Mammary epithelial cell (primary cell): ENCODE data around the gene CCNI2.
"Not testable (repeated sequence)": the region's sequence is repeated elsewhere in the genome, so short reads cannot be mapped to it uniquely, and the experiment has no call there.

Experiments
- CTCF ChIP-seq, 2 donors: IDR thresholded peaks in 1 of 2; conservative IDR thresholded peaks in 1 of 2; 2 replicates each; pipeline ENCODE4 v1.5.1; 2011 to 2012; ENCODE audit warnings: inconsistent platforms in 2 of 2, low read length in 2 of 2, mild to moderate bottlenecking in 2 of 2, control low read depth in 1 of 2, low read depth in 1 of 2; ENCODE audit not compliant: insufficient read depth in 1 of 2; ENCODE audit errors: extremely low read depth in 1 of 2
- EZH2 ChIP-seq: IDR thresholded peaks from 2 replicates; pipeline ENCODE4 v1.6.1; 2012; ENCODE audit warnings: low read length, inconsistent platforms, borderline replicate concordance

- TF ChIP-seq CTCF (conservative IDR thresholded peaks at IDR 0.05 in 1 of 2, IDR thresholded peaks at IDR 0.05 in 1 of 2; ENCODE audit: extremely low read depth in 1 of 2, insufficient read depth in 1 of 2, low read depth in 1 of 2, low read length in 2 of 2); EZH2: not testable (repeated sequence)
Measured at GRCh38 chr5:132802685-132803066, 55.5 kb downstream of the CCNI2 start.
